ENCODE measurements around the gene CCDC71.

Gene CCDC71

GRCh38 chr3:49165771-49166751, at the start of gene CCDC71:
Gene CCDC71 (minus strand): TSS chr3:49166331. CDS start chr3:49164208, 2,123 bp downstream.
- DNase-seq (ENCODE audit: low read depth): peak; percentile 68

- no peak for DNase-seq (ENCODE audit: low read depth)
These were observed 47.9 kb upstream of the CCDC71 start for GRCh38 chr3:49213998-49214397.

- DNase-seq (ENCODE audit: low read depth): no peak
These were observed 47.4 kb upstream of the CCDC71 start for GRCh38 chr3:49213541-49213943.

DNA sequence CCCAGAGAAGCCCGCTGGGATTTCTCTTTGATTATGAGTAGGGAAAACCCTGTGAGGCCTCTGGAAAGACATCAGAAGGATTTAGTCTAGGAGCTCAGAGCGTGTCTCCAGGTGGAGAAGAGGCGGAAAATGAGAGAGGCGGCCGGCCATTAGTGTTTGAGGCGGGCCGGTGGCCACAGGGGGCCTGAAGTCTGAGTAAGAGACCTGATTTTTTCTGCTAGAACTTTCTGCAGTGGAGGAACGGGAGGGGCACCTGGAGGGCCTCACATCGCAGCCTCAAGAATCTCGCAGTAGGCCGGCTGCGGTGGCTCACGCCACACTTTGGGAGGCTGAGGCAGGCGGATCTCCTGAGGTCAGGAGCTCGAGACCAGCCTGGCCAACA, 33.8 kb upstream of the CCDC71 start:
- no peak for DNase-seq (ENCODE audit: low read depth)

- DNase-seq (ENCODE audit: low read depth): peak; percentile 19
These were observed 33.2 kb upstream of the CCDC71 start for GRCh38 chr3:49199239-49199899.

DNA sequence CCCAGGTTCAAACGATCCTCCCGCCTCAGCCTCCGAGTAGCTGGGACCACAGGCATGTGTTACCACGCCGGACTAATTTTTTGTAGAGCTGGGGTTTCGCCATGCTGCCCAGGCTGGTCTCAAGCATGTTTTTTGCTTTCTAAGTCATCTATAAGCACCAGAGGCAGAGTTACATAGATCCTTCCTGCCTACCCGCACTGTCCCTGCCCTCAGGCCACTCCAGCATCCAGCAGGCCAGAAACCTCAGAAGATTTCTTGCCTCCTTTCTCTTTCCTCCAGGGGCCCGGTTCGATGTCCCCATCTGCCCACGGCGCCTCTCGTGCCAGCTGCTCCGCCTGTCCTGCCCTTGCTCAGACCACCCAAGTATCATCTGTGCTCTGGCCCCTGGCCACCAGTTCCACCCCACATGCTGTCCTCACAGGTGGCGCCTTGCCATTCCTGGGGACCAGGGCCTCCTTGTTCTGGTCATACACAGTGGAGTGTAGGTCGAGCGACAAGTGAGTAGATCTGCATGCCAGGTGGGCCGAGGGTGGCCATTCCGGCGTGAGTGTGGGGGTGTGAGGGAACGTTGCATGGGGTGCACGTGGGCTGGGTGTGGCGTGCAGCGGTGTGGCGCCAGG, 32.6 kb upstream of the CCDC71 start:
- DNase-seq (ENCODE audit: low read depth): no peak

DNA sequence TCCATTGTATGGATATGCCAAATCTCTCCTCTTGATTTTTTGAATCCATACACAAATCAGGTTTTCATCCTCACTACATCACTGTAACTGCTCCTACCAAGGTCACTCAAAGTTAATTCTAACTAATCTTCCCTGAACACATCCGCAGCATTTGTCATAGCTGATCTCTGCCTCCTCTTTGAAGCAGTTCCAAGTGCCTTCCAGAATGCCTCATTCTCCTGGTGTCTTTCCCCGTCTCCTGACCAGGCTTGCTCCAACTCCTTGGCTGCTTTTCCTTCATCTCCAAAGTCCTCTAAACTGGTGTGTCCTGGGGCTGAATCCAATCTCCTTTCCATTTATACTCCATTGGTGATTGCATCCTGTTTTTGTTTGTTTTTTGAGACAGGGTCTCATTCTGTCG, 32.0 kb upstream of the CCDC71 start:
- DNase-seq (ENCODE audit: low read depth): no peak

DNA sequence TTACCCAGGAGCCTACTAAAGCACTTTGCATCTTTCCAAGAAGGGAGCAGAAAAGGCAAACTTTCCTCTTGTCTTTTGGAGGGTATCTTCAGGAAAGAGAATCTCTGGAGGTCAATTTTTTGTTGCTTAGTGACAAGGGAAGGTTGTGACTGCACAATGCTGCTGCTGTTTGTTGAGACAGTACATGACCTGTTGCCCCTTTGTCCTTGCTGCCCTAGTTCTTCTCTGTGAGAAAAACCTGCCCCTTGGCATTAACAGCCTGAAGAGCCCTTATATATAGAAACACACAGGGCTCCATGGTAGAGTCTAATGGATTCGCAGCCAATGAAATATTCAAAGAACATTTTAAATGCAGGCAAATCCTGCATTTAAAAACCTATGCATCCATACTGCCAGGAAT, 25.6 kb upstream of the CCDC71 start:
- DNase-seq (ENCODE audit: low read depth): no peak

GRCh38 chr3:49183873-49184272, 17.7 kb upstream of the CCDC71 start:
- no peak for DNase-seq (ENCODE audit: low read depth)

DNA sequence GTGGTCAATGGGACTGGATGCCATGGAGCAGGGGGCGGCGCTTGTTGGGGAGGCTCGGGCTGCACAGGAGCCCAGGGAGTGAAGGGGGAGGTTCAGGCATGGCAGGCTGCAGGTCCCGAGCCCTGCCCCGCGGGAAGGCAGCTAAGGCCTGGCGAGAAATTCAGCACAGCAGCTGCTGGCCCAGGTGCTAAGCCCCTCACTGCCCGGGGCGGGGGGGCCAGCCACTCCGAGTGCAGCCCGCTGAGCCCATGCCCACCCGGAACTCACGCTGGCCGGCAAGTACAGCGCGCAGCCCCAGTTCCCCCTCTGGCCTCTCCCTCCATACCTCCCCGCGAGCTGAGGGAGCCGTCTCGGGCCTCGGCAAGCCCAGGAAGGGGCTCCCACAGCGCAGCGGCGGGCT, 16.6 kb upstream of the CCDC71 start:
- no peak for DNase-seq (ENCODE audit: low read depth)

GRCh38 chr3:49181351-49181750, 15.2 kb upstream of the CCDC71 start:
- no peak for DNase-seq (ENCODE audit: low read depth)

DNA sequence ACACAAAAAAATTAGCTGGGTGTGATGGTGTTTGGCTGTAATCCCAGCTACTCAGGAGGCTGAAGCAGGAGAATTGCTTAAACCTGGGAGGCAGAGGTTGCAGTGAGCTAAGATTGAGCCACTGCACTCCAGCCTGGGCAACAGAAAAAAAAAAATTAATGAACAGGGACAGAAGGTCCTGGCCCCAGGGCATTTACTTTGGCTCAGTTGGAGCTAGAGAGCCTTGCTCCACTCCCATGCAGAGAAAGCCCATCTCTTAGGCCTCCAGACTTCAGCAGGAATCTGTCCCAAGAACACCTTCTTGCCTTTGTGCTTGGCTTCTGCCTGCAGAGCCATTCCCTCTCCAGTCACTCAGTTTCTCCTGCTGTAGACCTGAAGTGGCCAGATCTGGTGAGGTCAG, 14.0 kb upstream of the CCDC71 start:
- peak; percentile 15 for DNase-seq (ENCODE audit: low read depth)

DNA sequence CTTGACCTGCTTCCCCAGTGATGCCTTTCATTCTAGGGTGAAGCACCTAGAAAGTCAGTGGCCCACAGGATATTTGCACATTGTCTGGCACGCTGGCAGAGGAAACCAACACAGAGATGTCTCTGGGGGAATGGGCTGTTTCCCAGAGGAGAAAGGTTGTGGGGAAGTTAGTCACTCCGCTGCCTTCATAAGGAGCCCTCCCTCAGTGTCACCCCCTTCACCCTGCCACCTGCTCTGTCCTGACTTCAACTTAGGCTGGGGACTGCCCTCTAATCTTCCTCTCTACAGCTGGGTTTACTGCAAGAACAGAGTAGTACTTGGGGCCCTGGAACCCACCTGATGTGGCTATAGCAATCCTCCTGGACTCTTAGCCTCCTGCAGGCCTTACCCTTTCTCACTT, 10.9 kb upstream of the CCDC71 start:
- no peak for DNase-seq (ENCODE audit: low read depth)

DNA sequence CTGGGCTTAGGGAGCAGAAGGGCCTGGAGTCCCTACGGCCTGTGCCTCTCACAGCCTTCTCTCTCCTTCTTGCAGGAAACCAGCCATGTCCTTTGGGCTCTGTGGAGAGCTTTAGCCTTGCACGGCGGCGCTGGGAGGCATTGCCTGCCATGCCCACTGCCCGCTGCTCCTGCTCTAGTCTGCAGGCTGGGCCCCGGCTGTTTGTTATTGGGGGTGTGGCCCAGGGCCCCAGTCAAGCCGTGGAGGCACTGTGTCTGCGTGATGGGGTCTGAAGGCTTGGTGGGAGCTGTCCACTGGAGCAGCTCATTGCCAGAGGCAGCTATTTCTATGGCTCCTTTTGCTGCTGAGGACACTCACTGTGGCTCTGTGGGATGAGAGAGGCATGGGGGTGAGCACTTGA, 9.4 kb upstream of the CCDC71 start:
- no peak for DNase-seq (ENCODE audit: low read depth)

- DNase-seq (ENCODE audit: low read depth): no peak
These were observed 8.4 kb upstream of the CCDC71 start for GRCh38 chr3:49174397-49174985.

DNA sequence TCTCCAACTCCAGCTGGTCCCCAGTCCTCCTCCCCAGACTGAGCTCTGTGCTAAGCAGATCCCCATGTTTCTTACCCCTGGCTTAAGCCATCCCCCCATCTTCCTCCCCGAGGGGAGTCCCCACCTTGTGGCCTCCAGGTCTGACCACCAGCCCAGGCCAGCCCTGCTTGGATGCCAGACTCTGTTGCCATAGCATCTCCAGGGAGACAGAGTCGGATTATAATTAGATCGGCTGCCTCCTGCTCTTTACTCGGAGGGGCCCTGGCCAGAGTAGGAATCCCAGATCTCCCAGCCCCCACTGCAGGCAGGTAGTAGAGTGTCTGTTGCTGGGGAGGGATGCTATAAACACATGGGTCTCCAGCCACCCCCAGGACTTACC, 7.7 kb upstream of the CCDC71 start:
- DNase-seq (ENCODE audit: low read depth): no peak

DNA sequence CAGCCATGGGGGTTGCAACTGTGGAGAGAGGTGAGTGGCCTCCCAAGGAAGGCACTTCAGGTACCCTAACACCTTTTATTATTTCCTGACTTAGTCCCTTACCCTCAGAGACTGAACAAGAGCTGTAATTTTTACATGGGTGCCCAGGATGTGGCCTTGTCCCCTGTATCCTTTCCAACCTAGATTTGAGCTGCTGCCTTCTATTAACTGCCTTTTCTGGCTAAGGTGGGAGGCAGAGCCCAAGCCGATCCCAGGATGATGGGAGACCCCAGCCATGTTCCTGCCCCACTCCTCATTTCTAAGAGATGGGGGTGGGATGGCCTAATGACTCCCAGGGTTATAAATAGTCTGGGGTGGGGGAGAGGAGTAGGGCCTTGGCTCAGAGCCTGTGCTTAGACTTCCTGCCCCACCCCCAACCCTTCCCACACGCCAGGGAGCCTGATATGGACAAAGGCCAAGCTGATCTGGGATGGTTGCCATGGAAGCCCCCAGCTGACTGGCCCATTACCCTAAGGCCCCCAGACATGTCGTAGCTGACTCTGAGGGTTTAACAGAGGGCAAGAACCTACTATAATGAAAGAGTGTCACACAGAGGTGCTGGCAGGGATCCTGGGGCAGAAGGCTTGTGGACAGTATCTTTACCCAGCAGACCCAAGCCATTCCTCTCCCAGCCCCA, 7.1 kb upstream of the CCDC71 start:
- peak; percentile 66 for DNase-seq (ENCODE audit: low read depth)

GRCh38 chr3:49172551-49173041, 6.5 kb upstream of the CCDC71 start:
- no peak for DNase-seq (ENCODE audit: low read depth)

GRCh38 chr3:49171775-49172500, 5.8 kb upstream of the CCDC71 start:
- DNase-seq (ENCODE audit: low read depth): peak; percentile 6

DNA sequence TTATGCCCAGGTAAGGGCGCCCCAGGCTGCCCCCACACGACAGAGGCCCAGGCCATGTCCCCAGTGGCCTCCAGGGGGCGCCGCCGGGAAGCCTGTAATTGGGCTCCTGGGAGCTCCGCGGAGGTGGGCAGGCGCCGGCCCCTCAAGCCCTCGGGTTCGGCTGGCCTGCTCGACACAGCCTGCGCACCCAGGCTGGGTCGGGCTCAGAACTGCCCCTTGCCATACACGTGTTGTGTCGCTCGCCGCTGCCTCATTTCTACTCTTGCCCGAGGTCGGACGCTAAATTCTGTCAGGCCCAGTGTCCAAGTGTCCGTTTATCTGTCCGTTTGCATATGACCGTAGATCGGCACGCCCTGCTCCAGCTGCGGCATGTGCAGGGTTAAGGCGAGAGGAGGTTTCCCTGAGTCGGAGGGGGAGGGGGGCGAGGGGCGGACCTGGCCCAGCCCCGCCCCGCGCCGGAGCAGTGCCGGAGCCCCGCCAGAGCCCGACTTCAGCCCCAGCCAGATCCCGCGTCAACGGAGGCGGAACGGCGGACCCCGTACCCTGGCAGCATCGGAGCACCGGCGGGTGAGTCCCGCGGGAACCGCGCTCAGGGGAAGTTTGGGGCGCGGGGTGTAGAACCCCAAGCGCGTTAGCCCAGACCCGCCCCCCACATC, 5.1 kb upstream of the CCDC71 start, which contains the start of gene KLHDC8B:
KLHDC8B (plus strand) TSS at position 480 of the 656 bp plus-strand sequence. CDS start 1,172 bp downstream, outside the sequence.
- DNase-seq (ENCODE audit: low read depth): peak; percentile 92

Data from EH (cell line).